GM12878 (cell line): ENCODE data around the gene MYH6. TPM values are rescaled to one million over a fixed set of nuclear protein-coding genes. Genes with fewer than 3 reads are reported as not detected.
A peak's percentile ranks its signal among the peaks of the same experiment; 100 is the strongest.

Source experiments
- ATAC-seq: fragments of 200-7000 bp; cut with Tn5 transposase; 3 replicates; pipeline ENCODE4 v1.9.1; 2020; ENCODE audit warnings: mild to moderate bottlenecking, moderate library complexity
- BruUV-seq: library from RNA; stranded (reverse); fragments of 400-500 nt; replicated peaks from 2 replicates; lab custom pipeline; 2021; lab: Mats Ljungman, UMichigan
- CTCF ChIA-PET: fragments of 300-600 bp; sonication (Branson Sonifier 250); formaldehyde crosslinking; extraction: SDS; loops from one replicate; lab custom pipeline; 2021; ENCODE audit warnings: inconsistent platforms; lab: Yijun Ruan, JAX
- POLR2A ChIA-PET: fragments of 350-600 bp; formaldehyde crosslinking; extraction: SDS; loops from one replicate; lab custom pipeline; 2021; ENCODE audit warnings: inconsistent platforms; lab: Charles Lee
- RAD21 ChIA-PET: fragments of 300-600 bp; sonication (Branson Sonifier 250); formaldehyde crosslinking; loops from one replicate; lab custom pipeline; 2023; ENCODE audit warnings: antibody characterized with exemption; ENCODE audit not compliant: unreplicated experiment; lab: Charles Lee
- SMC1A ChIA-PET: fragments of 300-600 bp; sonication (Branson Sonifier 250); formaldehyde crosslinking; loops from one replicate; lab custom pipeline; 2023; ENCODE audit not compliant: unreplicated experiment, uncharacterized antibody; lab: Charles Lee
- DNase-seq: peaks from one replicate; pipeline ENCODE4 v3.0.0-alpha.2; 2011; ENCODE audit warnings: low read depth, low spot score
- FAIRE-seq: peaks from 3 replicates; lab custom pipeline; 2011; peaks lifted over from hg19 to GRCh38; lab: Jason Lieb, UNC
- H2AFZ ChIP-seq: 2 replicates; pipeline ENCODE4 v1.6.0; 2011; ENCODE audit warnings: low read depth, low read length, control low read depth; ENCODE audit not compliant: control insufficient read depth
- H3K27ac ChIP-seq: 2 replicates; pipeline ENCODE4 v1.5.1; 2011; ENCODE audit warnings: control low read depth; ENCODE audit not compliant: control insufficient read depth, insufficient read depth
- H3K27me3 ChIP-seq, 2 experiments: replicated peaks in 1 of 2; 2 replicates each; pipeline versions ENCODE4 v1.6.0 to v1.6.1; 2011; ENCODE audit warnings: low read length in 1 of 2; ENCODE audit not compliant: control insufficient read depth in 2 of 2, insufficient read depth in 2 of 2
- H3K36me3 ChIP-seq, 2 experiments: 2 replicates each; pipeline ENCODE4 v1.5.1; 2011; ENCODE audit warnings: low read length in 1 of 2; ENCODE audit not compliant: control insufficient read depth in 2 of 2, insufficient read depth in 2 of 2
- H3K4me1 ChIP-seq: 2 replicates; pipeline ENCODE4 v1.6.1; 2011; ENCODE audit warnings: mild to moderate bottlenecking, low read length, moderate library complexity, mixed read lengths; ENCODE audit not compliant: control insufficient read depth, insufficient read depth
- H3K4me2 ChIP-seq: 2 replicates; pipeline ENCODE4 v1.6.0; 2011; ENCODE audit warnings: control low read depth; ENCODE audit not compliant: control insufficient read depth, insufficient read depth
- H3K4me3 ChIP-seq: fragments of 200-600 bp; sonication (generic); 2 replicates; pipeline ENCODE4 v1.5.1; 2016
- H3K79me2 ChIP-seq: 2 replicates; pipeline ENCODE4 v1.6.0; 2011; ENCODE audit warnings: low read length; ENCODE audit not compliant: control insufficient read depth, insufficient read depth
- H3K9ac ChIP-seq: 2 replicates; pipeline ENCODE4 v1.8.0; 2011; ENCODE audit warnings: low read length, control low read depth, mixed read lengths; ENCODE audit not compliant: control insufficient read depth, insufficient read depth
- H3K9me3 ChIP-seq: replicated peaks from 3 replicates; pipeline ENCODE4 v1.5.1; 2011; ENCODE audit warnings: mild to moderate bottlenecking, low read length; ENCODE audit not compliant: control insufficient read depth, insufficient read depth
- H4K20me1 ChIP-seq: 2 replicates; pipeline ENCODE4 v1.6.0; 2011; ENCODE audit not compliant: control insufficient read depth, insufficient read depth
- KDM1A ChIP-seq: fragments of 200-600 bp; sonication (generic); IDR thresholded peaks from 2 replicates; pipeline ENCODE4 v1.6.1; 2016; ENCODE audit warnings: borderline replicate concordance
- MEF2B ChIP-seq: fragments of 450-650 bp; IDR thresholded peaks from 2 replicates; pipeline ENCODE4 v1.6.1; 2018; ENCODE audit warnings: mild to moderate bottlenecking, moderate library complexity; ENCODE audit not compliant: partially characterized antibody, poor library complexity, severe bottlenecking
- RB1 ChIP-seq: fragments of 450-650 bp; formaldehyde crosslinking; IDR thresholded peaks from 2 replicates; pipeline ENCODE4 v1.6.1; 2017; ENCODE audit warnings: mild to moderate bottlenecking, borderline replicate concordance
- RBBP5 ChIP-seq: fragments of 200-600 bp; sonication (generic); conservative IDR thresholded peaks from 2 replicates; pipeline ENCODE4 v1.6.1; 2016
- TCF12 ChIP-seq: IDR thresholded peaks from 2 replicates; pipeline ENCODE4 v1.6.1; 2011; ENCODE audit warnings: low read depth, mild to moderate bottlenecking, low read length
- ZNF207 ChIP-seq: fragments of 450-650 bp; IDR thresholded peaks from 2 replicates; pipeline ENCODE4 v1.6.1; 2014; ENCODE audit warnings: antibody characterized with exemption, mild to moderate bottlenecking, borderline replicate concordance
- WGBS: methylation state at CpG from one replicate; pipeline ENCODE4 v1.1.6; 2016; ENCODE audit warnings: low lambda C conversion rate; ENCODE audit not compliant: insufficient replicate concordance, insufficient coverage; ENCODE audit errors: missing lambda C conversion rate; 5-methylcytosine and 5-hydroxymethylcytosine counted together
- in situ Hi-C: fragments of 300-500 bp; cut with MboI; formaldehyde crosslinking; loops from 9 replicates; pipeline ENCODE4 v1.14.3; 2018; ENCODE audit warnings: mixed read lengths
- intact Hi-C: fragments of 100-400 bp; cut with micrococcal nuclease; formaldehyde crosslinking; loops from one replicate; pipeline ENCODE4 v1.14.2; 2022; ENCODE audit not compliant: unreplicated experiment
- polyA plus RNA-seq, 11 experiments: library from polyadenylated mRNA; depleted of rRNA in 4 of 11; unstranded in 6 of 11; stranded (reverse) in 5 of 11; fragments of >200 nt; fragmentation: Nextera tagmentation in 4 of 11; fragmentation: Illumina TruSeq in 1 of 11; extraction: Ambion mirVana in 4 of 11; extraction: Trizol in 1 of 11; gene quantifications; 1 replicate in 1 of 11; 2 replicates in 10 of 11; pipeline versions ENCODE4 v1.2.1 to v1.2.3, GENCODE V29; 2011 to 2016; ENCODE audit warnings: inconsistent platforms in 2 of 11, missing spikeins in 2 of 11, low read depth in 1 of 11
- total RNA-seq, 4 experiments: library from RNA; depleted of rRNA in 3 of 4; stranded (reverse); fragments of >200 nt in 3 of 4; fragmentation: Illumina TruSeq in 1 of 4; extraction: Trizol in 1 of 4; gene quantifications; 2 replicates each; pipeline versions ENCODE4 v1.2.1 to v1.2.3, GENCODE V29; 2013 to 2021

Gene MYH6
- total and polyA plus RNA-seq, 10 of the 15 experiments (the other 5 are each of a cell fraction or from before 2014, with no cell fraction given) = 0.01 to 0.84 (median 0.05) TPM; not detected in 7

DNA sequence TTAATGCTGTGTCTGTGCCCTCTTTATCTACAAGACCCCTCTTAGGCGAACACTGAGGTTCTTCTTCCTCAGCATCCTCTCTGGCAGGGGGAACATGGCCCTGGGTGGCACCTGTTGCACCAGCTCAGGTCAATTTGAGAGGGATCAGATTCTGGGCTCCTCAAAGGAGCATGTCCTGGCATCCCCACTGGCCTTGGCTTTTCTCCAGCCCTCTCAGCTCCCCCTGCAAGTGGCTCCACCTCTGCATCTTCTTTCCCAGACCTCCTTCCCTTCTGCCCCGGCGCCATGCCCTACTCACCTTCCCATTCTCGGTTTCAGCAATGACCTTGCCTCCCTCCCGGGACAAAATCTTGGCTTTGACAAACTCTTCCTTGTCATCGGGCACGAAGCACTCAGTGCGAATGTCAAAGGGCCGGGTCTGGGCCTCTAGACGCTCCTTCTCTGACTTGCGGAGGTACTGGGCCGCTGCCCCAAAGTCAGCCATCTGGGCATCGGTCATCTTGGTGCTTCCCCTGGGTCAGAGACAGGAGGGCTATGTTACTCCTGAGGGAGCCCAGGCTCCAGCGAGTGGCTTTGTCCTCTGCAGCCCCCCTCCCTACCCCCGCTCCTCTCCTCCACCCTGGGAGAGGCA lies 1.2 kb downstream of the MYH6 start (continued):
- TF ChIP-seq RB1 (no peak), RBBP5 (no peak)

DNA sequence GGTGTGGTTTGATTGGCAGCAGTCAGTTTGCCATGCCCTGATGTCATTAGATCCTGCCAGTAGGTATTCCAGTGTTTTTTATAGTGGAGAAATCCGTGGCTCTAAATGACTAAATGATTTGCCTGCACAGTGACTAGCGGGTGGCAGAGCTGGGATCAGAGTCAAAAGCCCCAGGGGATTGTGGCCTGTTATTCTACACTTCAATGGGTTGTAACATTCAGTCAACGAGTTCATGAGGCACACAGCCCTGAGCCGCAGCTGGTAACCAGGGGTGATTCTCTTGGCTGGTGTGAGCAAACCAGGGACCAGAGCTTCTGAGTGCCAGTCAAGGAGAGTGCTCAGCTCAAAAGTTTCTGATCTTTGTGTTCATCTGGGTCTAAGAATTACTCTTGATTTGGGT lies 1.8 kb downstream of the MYH6 start:
- Histone ChIP-seq H2AFZ (no peak overlapping the region), H4K20me1 (no peaks in the 10 kb centered on the region), H3K36me3 (no peaks in the 10 kb centered on the region), H3K27me3 (peaks cover 0 to 3% of the 10 kb centered on the region in 2 experiments; a peak in 3 of 4 replicates), H3K4me1 (no peaks in the 10 kb centered on the region), H3K9me3 (no peaks in the 10 kb centered on the region), H3K27ac (no peak overlapping the region), H3K4me2 (no peak overlapping the region), H3K9ac (no peak overlapping the region), H3K4me3 (no peak overlapping the region), H3K79me2 (no peaks in the 10 kb centered on the region)
- no peak for TF ChIP-seq KDM1A
- peak; percentile 61 for TF ChIP-seq MEF2B
- no TSS peak for BruUV-seq
- ChIA-PET CTCF (no interaction called here), RAD21 (no interaction called here), SMC1A (no interaction called here), POLR2A (no interaction called here)
- intact Hi-C loops (no loop called here), in situ Hi-C loops (no loop called here)
- DNase-seq (no peak), ATAC-seq (peak; percentile 68), FAIRE-seq (no peak)
- WGBS = 0% methylated on average over 4 of the region's 4 CpGs

GRCh38 chr14:23405516-23406025 lies 2.5 kb downstream of the MYH6 start:
- no peak for TF ChIP-seq TCF12
- TF ChIP-seq ZNF207 = no peak
- no peak overlapping the region for H3K27ac ChIP-seq
- ChIA-PET CTCF (no interaction called here), RAD21 (no interaction called here), POLR2A (no interaction called here), SMC1A (no interaction called here)
- in situ Hi-C loops (no loop called here), intact Hi-C loops (no loop called here)
- H3K79me2 ChIP-seq = no peaks in the 10 kb centered on the region
- no peak for DNase-seq
- H3K36me3 ChIP-seq = no peaks in the 10 kb centered on the region
- H4K20me1 ChIP-seq = no peaks in the 10 kb centered on the region
- no peak for ATAC-seq
- no peaks in the 10 kb centered on the region for H3K4me1 ChIP-seq
- no peak overlapping the region for H3K9ac ChIP-seq
- H3K27me3 ChIP-seq = peaks cover 0 to 3% of the 10 kb centered on the region in 2 experiments; a peak in 3 of 4 replicates
- H2AFZ ChIP-seq = no peak overlapping the region
- no peak overlapping the region for H3K4me3 ChIP-seq
- no peaks in the 10 kb centered on the region for H3K9me3 ChIP-seq
- H3K4me2 ChIP-seq = no peak overlapping the region
- BruUV-seq = no TSS peak
- FAIRE-seq = no peak
- WGBS = 36% methylated on average over 13 of the region's 13 CpGs
